ENCODE data around the gene CDY2B. TPM values are rescaled to one million over a fixed set of nuclear protein-coding genes. Genes with fewer than 3 reads are reported as not detected.

Gene CDY2B
- total RNA-seq, 2 donors from 2014 or later = not detected

Other genes with a start within 250 kb of the CDY2B start
- not detected for gene CDY2A, start 145.6 kb upstream of the CDY2B start, total RNA-seq